ENCODE data around the gene RIN2. TPM values are rescaled to one million over a fixed set of nuclear protein-coding genes. Genes with fewer than 3 reads are reported as not detected.

RIN2 gene
- total and polyA plus RNA-seq, 2 of the 13 experiments (the other 11 are each of a cell fraction or from before 2014, with no cell fraction given): 2.5 to 5.1 TPM

GRCh38 chr20:19758501-19759331 is 658 bp downstream of the RIN2 start (continued):
- peak; percentile 71; the same call in 1 of the 2 replicates for TF ChIP-seq ZNF142 (CRISPR knock-in tag; IDR thresholded peaks at IDR 0.05)
- peak; percentile 44 for TF ChIP-seq GABPA (IDR thresholded peaks at IDR 0.05; ENCODE audit: low read depth, low read length)
- no peak for TF ChIP-seq GABPA (CRISPR knock-in tag; IDR thresholded peaks at IDR 0.05; ENCODE audit: low read depth)
- 0 out of 2 replicates have a peak, but pooled peaks have one; percentile 64 for TF ChIP-seq KDM3A (CRISPR knock-in tag; IDR thresholded peaks at IDR 0.05; ENCODE audit: low read depth)
- TF ChIP-seq ZNF646 (CRISPR knock-in tag; IDR thresholded peaks at IDR 0.05): 0 out of 2 replicates have a peak, but pooled peaks have one; percentile 24
- TF ChIP-seq ZFP91 (CRISPR knock-in tag; IDR thresholded peaks at IDR 0.05; ENCODE audit: borderline replicate concordance): no peak
- 0 out of 2 replicates have a peak, but pooled peaks have one; percentile 4 for TF ChIP-seq KDM1A (CRISPR knock-in tag; IDR thresholded peaks at IDR 0.05)
- no peak for TF ChIP-seq ZNF878 (CRISPR knock-in tag; IDR thresholded peaks at IDR 0.05)
- 0 out of 2 replicates have a peak, but pooled peaks have one; percentile 39 for TF ChIP-seq ZBTB4 (CRISPR knock-in tag; IDR thresholded peaks at IDR 0.05; ENCODE audit: borderline replicate concordance)
- peak; percentile 38; the same call in 1 of the 2 replicates for TF ChIP-seq ATF7-NPFF (CRISPR knock-in tag; IDR thresholded peaks at IDR 0.05; ENCODE audit: low read depth)

Measured in HepG2 (cell line).